CD4-positive, alpha-beta T cell treated with Interleukin-2 at 100 ng/mL for 4 hours (primary cell): Measurements from ENCODE around the gene MBTD1.

Experiments used
- DNase-seq: peaks from one replicate; pipeline ENCODE4 v3.0.0-alpha.2; 2020; ENCODE audit warnings: low spot score

MBTD1 gene

GRCh38 chr17:51147650-51148049 lies 112.2 kb downstream of the MBTD1 start:
- DNase-seq: no peak

GRCh38 chr17:51144266-51145022 lies 115.4 kb downstream of the MBTD1 start:
- DNase-seq: no peak

GRCh38 chr17:51142597-51142996 lies 117.3 kb downstream of the MBTD1 start:
- DNase-seq: no peak

GRCh38 chr17:51135956-51136355 lies 123.9 kb downstream of the MBTD1 start:
- DNase-seq: no peak

- DNase-seq: no peak
These were observed 126.5 kb downstream of the MBTD1 start for GRCh38 chr17:51133365-51133764.

GRCh38 chr17:51132964-51133319 lies 126.9 kb downstream of the MBTD1 start:
- DNase-seq: no peak

- DNase-seq: peak; percentile 29
These were observed 131.8 kb downstream of the MBTD1 start for GRCh38 chr17:51128076-51128475.
